AML-193 (cell line): ENCODE data around the gene ZNF609.

Source experiments
- DNase-seq, 2 experiments: peaks; one replicate each; lab custom pipeline; 2025; lab: John Stamatoyannopoulos, UW

The ZNF609 gene

DNA sequence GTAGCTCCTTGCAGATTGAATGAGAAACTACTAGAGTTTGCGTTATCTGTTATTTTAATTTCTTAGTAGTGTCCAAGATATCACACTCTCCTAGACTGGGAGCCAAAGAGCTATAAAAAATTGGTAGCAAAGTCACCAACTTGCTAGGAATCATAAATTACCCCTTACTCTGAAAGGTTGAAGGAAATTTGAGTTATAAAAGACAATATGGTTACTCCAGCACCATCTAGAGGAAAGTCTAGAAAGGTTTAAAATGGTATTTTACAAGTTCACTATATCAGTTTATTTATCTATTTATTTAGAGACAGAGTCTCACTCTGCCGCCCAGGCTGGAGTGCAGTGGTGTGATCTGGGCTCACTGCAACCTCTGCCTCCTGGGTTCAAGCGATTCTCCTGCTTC lies 193.4 kb downstream of the ZNF609 start:
- peak; percentile 3 to 32 for DNase-seq

- DNase-seq, result no peak
Observed at GRCh38 chr15:64656508-64656907, 196.1 kb downstream of the ZNF609 start.

- DNase-seq, result no peak
Observed at GRCh38 chr15:64665179-64665578, 204.8 kb downstream of the ZNF609 start.

DNA sequence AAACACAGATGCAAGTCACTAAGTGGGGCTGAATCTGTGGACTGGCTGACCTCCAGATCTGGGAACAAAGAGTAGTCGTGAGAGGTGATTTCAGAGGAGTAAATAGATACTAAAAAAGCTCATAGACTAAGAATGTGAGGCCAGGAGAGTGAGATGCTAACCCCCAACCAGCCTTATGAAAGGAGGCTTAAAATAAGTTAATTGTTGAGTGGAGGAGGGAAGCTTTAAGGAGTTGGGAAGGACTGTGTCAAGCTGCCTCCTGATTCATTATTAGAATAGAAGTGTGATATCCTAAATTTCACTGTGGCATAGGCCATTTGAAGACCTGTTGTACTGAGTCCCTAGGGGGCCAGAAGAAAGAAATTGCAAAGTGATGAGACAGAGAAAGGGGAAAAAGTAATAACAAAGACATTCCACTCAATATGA lies 207.4 kb downstream of the ZNF609 start:
- no peak for DNase-seq

DNA sequence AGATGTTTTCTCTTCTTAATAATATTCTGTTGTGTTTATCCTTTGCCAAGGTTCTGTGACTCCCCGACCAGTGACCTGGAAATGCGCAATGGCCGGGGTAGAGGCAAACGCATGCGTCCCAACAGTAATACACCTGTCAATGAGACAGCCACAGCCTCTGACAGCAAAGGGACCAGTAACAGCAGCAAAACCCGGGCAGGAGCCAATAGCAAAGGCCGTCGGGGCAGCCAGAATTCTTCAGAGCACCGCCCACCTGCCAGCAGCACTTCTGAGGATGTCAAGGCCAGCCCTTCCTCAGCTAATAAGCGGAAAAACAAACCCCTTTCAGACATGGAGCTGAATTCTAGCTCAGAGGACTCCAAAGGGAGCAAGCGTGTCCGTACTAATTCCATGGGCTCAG lies 213.5 kb downstream of the ZNF609 start:
- no peak for DNase-seq

- DNase-seq, result no peak
Observed at GRCh38 chr15:64678126-64678819, 217.9 kb downstream of the ZNF609 start.

DNA sequence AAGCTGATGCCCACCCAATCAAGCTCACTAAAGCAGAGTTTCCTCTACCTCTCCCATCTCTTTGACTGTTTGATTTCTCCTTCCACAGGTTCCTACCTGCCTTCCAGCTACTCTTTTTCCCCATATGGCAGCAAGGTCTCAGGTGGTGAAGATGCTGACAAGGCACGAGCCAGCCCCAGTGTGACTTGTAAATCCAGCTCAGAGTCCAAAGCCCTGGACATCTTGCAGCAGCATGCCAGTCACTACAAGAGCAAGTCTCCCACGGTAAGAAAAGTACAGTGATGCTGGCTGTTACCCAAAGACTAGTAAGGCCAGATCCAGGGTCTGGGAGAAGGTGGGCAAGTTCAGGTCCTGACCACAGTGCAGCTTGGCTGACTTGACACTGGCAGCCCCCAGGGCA lies 219.7 kb downstream of the ZNF609 start:
- DNase-seq, result no peak

- peak; percentile 34 to 53 for DNase-seq
Observed at GRCh38 chr15:64681424-64682024, 221.1 kb downstream of the ZNF609 start.

DNA sequence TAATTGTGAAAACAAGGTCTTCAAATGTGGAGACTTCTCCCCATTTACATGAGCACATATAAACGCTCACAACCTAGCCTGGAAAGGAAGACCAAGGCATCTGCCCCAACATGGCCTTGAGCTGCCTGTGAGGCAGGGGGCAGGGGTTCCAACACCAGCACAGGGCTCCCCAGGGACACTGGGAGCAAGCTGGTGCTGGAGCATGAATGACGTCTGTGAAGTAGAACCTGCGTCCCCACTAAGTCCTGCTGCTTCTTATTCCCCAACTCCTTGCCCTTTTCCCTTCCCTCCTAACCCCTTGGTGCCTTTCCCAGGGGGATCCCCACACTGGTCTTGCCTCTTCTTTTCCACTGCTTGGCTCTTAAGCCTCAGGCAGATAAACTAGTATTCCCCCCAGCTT lies 221.9 kb downstream of the ZNF609 start:
- DNase-seq, result no peak

DNA sequence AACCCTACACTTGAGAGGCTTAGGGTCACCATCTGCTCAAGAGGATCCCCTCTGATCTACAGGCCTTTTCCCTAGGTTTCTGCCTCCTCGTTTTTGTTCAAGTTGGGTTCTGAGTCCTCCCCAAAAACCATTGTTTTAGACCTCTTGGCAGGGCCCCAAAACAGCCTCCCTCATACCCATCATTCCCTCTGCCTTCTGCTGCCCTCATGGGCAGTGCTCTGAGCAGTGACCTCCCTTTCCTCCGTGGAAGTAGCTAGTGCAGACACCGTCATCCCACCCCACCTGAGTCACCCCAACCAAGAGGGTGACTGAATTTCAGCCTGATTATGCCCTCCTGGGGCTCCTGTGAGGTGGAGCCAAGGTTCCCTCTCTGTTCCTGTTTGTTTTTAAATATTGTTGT lies 223.0 kb downstream of the ZNF609 start:
- no peak for DNase-seq

DNA sequence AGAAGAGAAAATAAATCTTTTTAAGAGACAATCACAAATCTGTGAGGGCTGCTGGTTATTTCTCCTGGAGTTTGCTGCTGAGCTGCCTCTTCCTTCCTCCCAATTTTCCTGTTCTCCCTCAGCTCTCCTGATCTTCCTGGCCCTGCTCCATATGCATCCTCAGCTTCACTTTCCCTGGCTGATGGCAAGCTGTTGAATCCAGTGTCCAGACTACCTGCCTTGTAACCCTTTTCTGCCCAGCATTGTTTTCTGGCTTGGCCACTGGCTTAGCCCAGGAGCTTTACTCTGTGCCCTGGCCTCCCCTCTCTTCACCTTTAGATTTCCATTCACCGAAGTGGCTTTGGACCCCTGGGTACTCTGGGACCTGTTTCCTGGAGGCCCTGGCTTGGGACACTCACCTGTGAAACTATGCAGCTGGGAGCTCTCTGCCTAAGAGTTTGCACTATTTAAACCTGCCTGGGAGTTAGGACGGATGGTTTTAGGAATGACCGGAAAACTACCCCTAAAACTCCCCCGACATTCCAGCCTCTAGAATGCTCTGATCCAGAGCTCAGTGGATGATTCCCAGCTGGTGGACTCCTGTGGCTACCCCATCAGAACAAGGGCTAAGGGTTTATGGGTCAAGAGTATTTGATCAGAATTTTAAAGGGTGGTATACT lies 225.0 kb downstream of the ZNF609 start:
- DNase-seq, result no peak

DNA sequence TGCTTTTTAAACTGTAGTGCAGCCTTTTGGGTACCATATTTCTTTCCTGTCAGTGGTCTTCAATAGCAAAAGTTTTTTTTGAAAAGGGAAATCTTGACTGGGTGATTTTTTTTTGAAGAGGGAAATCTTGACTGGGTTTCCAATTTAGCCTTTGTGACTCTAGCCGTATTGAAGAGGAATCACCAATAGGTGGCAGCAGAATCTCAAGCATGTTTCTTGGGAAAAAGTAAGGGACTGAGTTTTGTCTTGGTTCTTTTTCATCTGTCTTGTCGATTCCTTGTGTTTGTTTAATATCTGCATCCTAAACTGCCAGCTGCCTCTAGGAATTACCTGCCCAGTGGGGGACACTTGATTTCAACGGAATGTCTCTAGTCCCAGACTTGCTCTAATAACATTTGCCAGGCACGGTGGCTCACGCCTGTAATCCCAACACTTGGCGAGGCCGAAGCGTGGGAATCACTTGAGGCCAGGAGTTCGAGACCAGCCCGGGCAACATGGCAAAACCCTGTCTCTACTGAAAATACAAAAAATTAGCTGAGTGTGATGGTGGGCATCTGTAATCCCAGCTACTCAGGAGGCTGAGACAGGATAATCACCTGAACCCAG lies 225.9 kb downstream of the ZNF609 start:
- DNase-seq, result peak; percentile 44 to 47

- DNase-seq, result no peak
Observed at GRCh38 chr15:64687172-64687571, 226.8 kb downstream of the ZNF609 start.

DNA sequence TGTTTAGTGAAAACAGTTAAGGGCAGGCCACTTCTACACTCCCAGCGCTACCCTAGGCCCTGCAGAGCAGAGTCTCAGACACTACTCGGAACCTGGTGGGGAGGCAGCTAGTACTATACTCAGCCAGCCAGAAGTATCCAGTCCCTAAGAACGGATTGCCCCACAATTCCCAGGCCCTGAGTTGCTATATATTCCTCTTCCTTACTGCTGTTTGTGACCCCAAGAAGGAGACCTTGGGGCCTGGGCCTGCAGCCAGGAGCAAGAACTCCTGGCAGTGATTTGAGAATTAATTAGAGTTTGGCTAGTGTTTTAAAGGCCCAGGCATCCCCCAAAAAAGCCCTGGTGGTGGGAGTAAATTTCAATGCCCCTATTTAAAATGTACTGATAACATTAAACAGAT lies 227.3 kb downstream of the ZNF609 start:
- no peak for DNase-seq

DNA sequence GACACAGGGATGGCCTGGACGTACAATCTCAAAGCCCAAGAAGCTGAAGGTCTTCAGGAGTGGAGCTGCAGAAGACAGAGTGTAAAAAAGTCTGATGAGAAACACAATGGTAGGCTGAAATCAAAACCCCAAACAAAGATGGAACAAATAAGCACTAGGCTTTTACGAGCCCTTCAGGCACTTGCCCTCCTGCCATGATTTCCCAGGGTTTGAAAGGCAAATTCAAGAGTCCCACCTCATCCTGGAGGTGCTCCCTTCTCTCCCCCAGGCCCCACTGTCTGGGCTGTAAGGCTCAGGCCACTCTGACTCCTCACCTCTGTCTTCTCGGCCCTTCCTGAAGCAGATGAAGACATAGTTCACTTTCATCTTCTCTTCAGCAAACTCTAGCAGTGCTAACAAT lies 228.4 kb downstream of the ZNF609 start:
- DNase-seq, result no peak

- no peak for DNase-seq
Observed at GRCh38 chr15:64690008-64690407, 229.6 kb downstream of the ZNF609 start.

- DNase-seq, result no peak
Observed at GRCh38 chr15:64690578-64691296, 230.4 kb downstream of the ZNF609 start.

- DNase-seq, result peak; percentile 33 to 58
Observed at GRCh38 chr15:64691896-64692565, 231.7 kb downstream of the ZNF609 start.

DNA sequence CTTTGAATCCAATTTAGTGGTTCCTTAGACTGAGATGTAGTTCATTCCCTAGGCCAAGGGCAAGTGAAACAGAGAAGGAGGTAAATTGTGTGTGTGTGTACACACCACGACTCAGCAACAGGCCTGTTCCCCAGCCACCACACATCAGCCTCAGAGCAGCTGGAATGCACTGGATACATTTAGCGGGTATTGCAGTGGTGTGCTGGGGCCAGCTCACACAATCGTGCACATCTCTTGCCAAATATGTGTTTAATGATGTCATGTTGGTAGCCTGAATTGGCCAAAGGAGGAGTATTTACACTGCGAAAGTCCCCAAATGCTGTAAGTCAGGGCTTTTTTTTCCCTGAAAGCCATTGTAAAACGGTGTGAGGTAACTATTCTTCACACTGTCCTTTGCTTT lies 232.8 kb downstream of the ZNF609 start:
- no peak for DNase-seq

DNA sequence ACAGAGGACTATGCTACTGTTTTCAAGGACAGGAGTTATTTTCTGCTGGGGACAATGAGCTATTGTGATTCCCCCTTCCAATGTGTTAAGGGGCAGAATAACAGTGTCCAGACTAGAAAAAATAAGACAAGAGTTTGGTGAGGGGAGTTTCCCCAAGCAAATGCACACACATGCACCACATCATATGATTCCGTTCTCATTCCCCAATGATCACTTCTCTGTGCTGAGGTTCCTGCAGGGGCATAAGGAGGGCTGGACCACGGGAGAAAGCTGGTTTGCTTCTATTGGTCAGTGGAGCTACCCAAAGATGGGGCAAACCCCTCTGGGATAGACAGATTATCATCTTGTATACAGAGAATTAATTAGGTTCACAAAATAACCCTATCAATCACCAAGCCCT lies 234.4 kb downstream of the ZNF609 start:
- no peak for DNase-seq

DNA sequence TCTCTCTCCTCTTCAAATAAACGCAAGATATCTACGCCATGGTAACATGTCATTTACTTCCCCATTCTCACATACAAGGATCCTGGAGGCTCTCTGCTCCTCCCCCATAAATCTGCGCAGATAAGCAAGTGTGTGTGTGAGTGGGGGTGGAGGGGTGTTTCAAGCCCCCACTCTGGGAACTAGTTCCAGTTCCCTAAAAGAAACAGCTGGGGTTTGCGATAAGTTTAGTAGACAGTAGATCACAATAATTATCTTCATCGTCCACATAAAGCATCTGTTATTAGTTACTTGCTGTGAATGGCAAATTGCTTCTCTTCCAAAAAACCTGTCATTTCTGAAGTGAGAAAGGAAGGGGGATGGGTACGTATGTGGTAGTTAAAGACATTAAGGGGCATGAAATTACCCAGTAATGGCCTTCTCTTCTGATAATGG lies 235.2 kb downstream of the ZNF609 start:
- DNase-seq, result peak; percentile 61 to 65

DNA sequence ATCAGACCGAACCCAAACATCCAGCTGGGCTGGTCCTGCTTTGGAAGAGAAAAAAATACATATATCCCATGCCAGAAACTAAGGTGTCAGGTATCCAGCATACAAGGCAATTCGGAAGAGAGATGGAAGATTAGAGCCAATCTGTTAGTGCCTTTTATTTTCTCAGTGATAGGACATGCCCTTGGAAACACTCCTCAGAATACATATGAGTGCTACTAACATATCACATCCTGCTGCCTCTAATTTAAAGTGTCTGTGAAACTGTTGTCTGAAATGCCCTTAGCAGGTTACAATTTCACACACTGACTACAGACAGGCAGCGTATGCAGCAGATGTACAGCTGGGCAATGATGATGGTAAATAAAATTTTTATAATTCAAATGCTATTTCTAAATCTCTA lies 236.1 kb downstream of the ZNF609 start:
- DNase-seq, result no peak
